Ishikawa (cell line): ENCODE data around the gene ALDH5A1.

Experiments used
- CREB1 ChIP-seq: IDR thresholded peaks from 2 replicates; pipeline ENCODE4 v1.6.1; 2012; ENCODE audit warnings: low read depth
- EP300 ChIP-seq: IDR thresholded peaks from 2 replicates; pipeline ENCODE4 v1.6.1; 2012; ENCODE audit warnings: borderline replicate concordance
- MAX ChIP-seq: IDR thresholded peaks from 2 replicates; pipeline ENCODE4 v1.6.1; 2012
- TAF1 ChIP-seq: IDR thresholded peaks from 2 replicates; pipeline ENCODE4 v1.6.1; 2012; ENCODE audit warnings: low read depth, mild to moderate bottlenecking
- USF1 ChIP-seq: IDR thresholded peaks from 2 replicates; pipeline ENCODE4 v1.6.1; 2012
- TF ChIP-seq, protein P1 (sequence below): IDR thresholded peaks from 2 replicates; pipeline ENCODE4 v1.6.1; 2012; ENCODE audit warnings: low read depth, mild to moderate bottlenecking

DNA sequence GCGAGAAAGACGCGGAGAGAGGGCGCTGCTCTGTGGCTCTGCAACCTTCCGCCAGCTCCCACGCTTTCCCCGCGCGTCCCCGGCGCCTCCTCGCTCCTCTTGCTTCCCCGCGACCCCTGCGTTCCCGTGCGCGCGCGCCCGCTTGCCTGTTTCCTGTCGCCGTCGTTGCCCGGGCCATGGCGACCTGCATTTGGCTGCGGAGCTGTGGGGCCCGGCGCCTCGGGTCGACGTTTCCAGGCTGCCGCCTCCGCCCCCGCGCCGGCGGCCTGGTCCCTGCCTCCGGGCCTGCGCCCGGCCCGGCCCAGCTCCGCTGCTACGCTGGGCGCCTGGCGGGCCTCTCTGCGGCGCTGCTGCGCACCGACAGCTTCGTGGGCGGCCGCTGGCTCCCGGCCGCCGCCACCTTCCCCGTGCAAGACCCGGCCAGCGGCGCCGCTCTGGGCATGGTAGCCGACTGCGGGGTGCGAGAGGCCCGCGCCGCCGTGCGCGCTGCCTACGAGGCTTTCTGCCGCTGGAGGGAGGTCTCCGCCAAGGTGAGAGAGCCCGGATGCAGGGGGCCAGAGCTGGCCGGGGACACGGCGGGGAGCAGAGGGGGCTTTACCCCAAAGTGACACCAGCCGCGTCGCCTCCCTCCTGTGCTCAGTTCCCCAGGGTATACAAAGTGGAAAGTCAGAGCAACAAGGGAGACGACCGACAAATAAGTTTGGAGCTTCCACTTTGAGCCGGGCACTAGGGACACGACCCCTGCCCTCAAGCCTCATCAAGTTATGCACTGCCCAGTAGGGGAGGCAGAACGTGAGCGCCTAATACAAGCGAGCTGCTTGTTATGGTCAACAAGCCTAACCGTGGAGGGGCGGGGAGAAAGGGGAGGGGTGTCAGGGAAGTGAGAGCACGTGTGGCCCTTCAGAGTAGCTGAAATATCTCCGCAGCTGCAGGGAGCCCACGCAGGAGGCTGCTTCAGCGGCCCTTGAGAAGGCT is at the start of gene ALDH5A1:
- TF ChIP-seq EP300: no peak
- TF ChIP-seq, protein P1, sequence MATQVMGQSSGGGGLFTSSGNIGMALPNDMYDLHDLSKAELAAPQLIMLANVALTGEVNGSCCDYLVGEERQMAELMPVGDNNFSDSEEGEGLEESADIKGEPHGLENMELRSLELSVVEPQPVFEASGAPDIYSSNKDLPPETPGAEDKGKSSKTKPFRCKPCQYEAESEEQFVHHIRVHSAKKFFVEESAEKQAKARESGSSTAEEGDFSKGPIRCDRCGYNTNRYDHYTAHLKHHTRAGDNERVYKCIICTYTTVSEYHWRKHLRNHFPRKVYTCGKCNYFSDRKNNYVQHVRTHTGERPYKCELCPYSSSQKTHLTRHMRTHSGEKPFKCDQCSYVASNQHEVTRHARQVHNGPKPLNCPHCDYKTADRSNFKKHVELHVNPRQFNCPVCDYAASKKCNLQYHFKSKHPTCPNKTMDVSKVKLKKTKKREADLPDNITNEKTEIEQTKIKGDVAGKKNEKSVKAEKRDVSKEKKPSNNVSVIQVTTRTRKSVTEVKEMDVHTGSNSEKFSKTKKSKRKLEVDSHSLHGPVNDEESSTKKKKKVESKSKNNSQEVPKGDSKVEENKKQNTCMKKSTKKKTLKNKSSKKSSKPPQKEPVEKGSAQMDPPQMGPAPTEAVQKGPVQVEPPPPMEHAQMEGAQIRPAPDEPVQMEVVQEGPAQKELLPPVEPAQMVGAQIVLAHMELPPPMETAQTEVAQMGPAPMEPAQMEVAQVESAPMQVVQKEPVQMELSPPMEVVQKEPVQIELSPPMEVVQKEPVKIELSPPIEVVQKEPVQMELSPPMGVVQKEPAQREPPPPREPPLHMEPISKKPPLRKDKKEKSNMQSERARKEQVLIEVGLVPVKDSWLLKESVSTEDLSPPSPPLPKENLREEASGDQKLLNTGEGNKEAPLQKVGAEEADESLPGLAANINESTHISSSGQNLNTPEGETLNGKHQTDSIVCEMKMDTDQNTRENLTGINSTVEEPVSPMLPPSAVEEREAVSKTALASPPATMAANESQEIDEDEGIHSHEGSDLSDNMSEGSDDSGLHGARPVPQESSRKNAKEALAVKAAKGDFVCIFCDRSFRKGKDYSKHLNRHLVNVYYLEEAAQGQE: no peak
- TF ChIP-seq CREB1: no peak
- peak; percentile 73 for TF ChIP-seq MAX
- TF ChIP-seq TAF1: no peak; the same call in 1 of the 2 replicates
- peak; percentile 55; the same call in 1 of the 2 replicates for TF ChIP-seq USF1
